Endothelial cell of umbilical vein (primary cell): Measurements from ENCODE around the gene TERT. TPM values are rescaled to one million over a fixed set of nuclear protein-coding genes. Genes with fewer than 3 reads are reported as not detected.

ENCODE experiments used
- BruUV-seq: library from RNA; stranded (reverse); fragments of 400-500 nt; replicated peaks from 2 replicates; lab custom pipeline; 2021; lab: Mats Ljungman, UMichigan
- CTCF ChIA-PET: fragments of 300-600, 350-600 bp; sonication (Branson Sonifier 250); formaldehyde crosslinking; loops from one replicate; lab custom pipeline; 2021; ENCODE audit warnings: antibody characterized with exemption, inconsistent platforms; lab: Charles Lee
- POLR2A ChIA-PET: fragments of 300-600, 350-600 bp; sonication (Branson Sonifier 250); formaldehyde crosslinking; loops from one replicate; lab custom pipeline; 2021; ENCODE audit warnings: antibody characterized with exemption, inconsistent platforms; lab: Charles Lee
- DNase-seq: peaks from one replicate; pipeline ENCODE4 v3.0.0-alpha.2; 2011; ENCODE audit warnings: low read depth, low spot score
- FAIRE-seq: peaks from 2 replicates; lab custom pipeline; 2011; peaks lifted over from hg19 to GRCh38; lab: Jason Lieb, UNC
- H2AFZ ChIP-seq: 2 replicates; pipeline ENCODE4 v1.6.0; 2012; ENCODE audit warnings: low read depth, low read length, control low read depth, inconsistent platforms
- H3K27ac ChIP-seq: 2 replicates; pipeline ENCODE4 v1.5.1; 2011; ENCODE audit warnings: low read depth, mild to moderate bottlenecking, control low read depth, low read length, moderate library complexity; ENCODE audit not compliant: insufficient read depth
- H3K27me3 ChIP-seq, 2 experiments: 2 replicates each; pipeline versions ENCODE4 v1.6.0 to v1.6.1; 2011; ENCODE audit warnings: low read length in 2 of 2, mixed read lengths in 1 of 2; ENCODE audit not compliant: control insufficient read depth in 2 of 2, insufficient read depth in 2 of 2
- H3K36me3 ChIP-seq, 2 experiments: 2 replicates in 1 of 2; 3 replicates in 1 of 2; pipeline ENCODE4 v1.5.1; 2011; ENCODE audit warnings: low read length in 2 of 2, mild to moderate bottlenecking in 1 of 2, moderate library complexity in 1 of 2; ENCODE audit not compliant: control insufficient read depth in 2 of 2, insufficient read depth in 2 of 2; ENCODE audit errors: extremely low read depth in 1 of 2
- H3K4me1 ChIP-seq: 3 replicates; pipeline ENCODE4 v1.5.1; 2011; ENCODE audit warnings: mild to moderate bottlenecking, low read length; ENCODE audit not compliant: control insufficient read depth, insufficient read depth; ENCODE audit errors: extremely low read depth
- H3K4me2 ChIP-seq: 2 replicates; pipeline ENCODE4 v1.6.1; 2011; ENCODE audit warnings: low read length, control low read depth, mixed read lengths; ENCODE audit not compliant: insufficient read depth
- H3K4me3 ChIP-seq, 3 experiments: fragments of 200-600 bp in 1 of 3; sonication (generic), shearing (Covaris generic) in 1 of 3; replicated peaks in 1 of 3; 2 replicates each; pipeline ENCODE4 v1.5.1; 2011 to 2016; ENCODE audit warnings: control low read depth in 3 of 3, low read length in 3 of 3, mild to moderate bottlenecking in 2 of 3, inconsistent platforms in 1 of 3, low read depth in 1 of 3, moderate library complexity in 1 of 3; ENCODE audit not compliant: insufficient read depth in 1 of 3
- H3K79me2 ChIP-seq: 2 replicates; pipeline ENCODE4 v1.6.0; 2012; ENCODE audit warnings: low read length, inconsistent platforms; ENCODE audit not compliant: control insufficient read depth, insufficient read depth
- H3K9ac ChIP-seq: replicated peaks from 2 replicates; pipeline ENCODE3; 2011; ENCODE audit warnings: low read length, control low read depth; ENCODE audit not compliant: insufficient read depth; ENCODE audit errors: extremely low read depth
- H3K9me1 ChIP-seq: replicated peaks from 3 replicates; pipeline ENCODE4 v1.6.0; 2011; ENCODE audit warnings: mild to moderate bottlenecking, low read length; ENCODE audit not compliant: control insufficient read depth, insufficient read depth; ENCODE audit errors: extremely low read depth
- H3K9me3 ChIP-seq: replicated peaks from 2 replicates; pipeline ENCODE4 v1.5.1; 2012; ENCODE audit warnings: low read length, inconsistent platforms; ENCODE audit not compliant: control insufficient read depth, insufficient read depth
- H4K20me1 ChIP-seq: replicated peaks from 2 replicates; pipeline ENCODE3; 2011; ENCODE audit warnings: mild to moderate bottlenecking, low read length; ENCODE audit not compliant: control insufficient read depth, insufficient read depth; ENCODE audit errors: extremely low read depth
- CTCF ChIP-seq, 2 donors: IDR thresholded peaks; 1 replicate in 1 of 2; 2 replicates in 1 of 2; pipeline ENCODE4 v1.5.1; 2011; ENCODE audit warnings: low read length in 2 of 2, mild to moderate bottlenecking in 2 of 2, moderate library complexity in 2 of 2, control low read depth in 1 of 2, inconsistent platforms in 1 of 2, low read depth in 1 of 2; ENCODE audit not compliant: insufficient read depth in 1 of 2; ENCODE audit errors: extremely low read depth in 1 of 2
- EZH2 ChIP-seq: IDR thresholded peaks from 2 replicates; pipeline ENCODE4 v1.6.1; 2012; ENCODE audit warnings: borderline replicate concordance, low read depth, mild to moderate bottlenecking, moderate library complexity, low read length, inconsistent platforms; ENCODE audit not compliant: severe bottlenecking
- FOS ChIP-seq: IDR thresholded peaks from 2 replicates; pipeline ENCODE4 v1.6.1; 2011; ENCODE audit warnings: mild to moderate bottlenecking, low read length, moderate library complexity, borderline replicate concordance; ENCODE audit not compliant: insufficient read depth
- GATA2 ChIP-seq: IDR thresholded peaks from 2 replicates; pipeline ENCODE4 v1.7.0; 2011; ENCODE audit warnings: low read depth, mild to moderate bottlenecking, moderate library complexity, mixed read lengths, low read length; ENCODE audit not compliant: insufficient read length, insufficient read depth
- JUN ChIP-seq: IDR thresholded peaks from 2 replicates; pipeline ENCODE4 v1.6.1; 2011; ENCODE audit warnings: borderline replicate concordance, low read depth; ENCODE audit not compliant: insufficient read length, insufficient read depth
- MAX ChIP-seq: IDR thresholded peaks from 2 replicates; pipeline ENCODE4 v1.6.1; 2011; ENCODE audit not compliant: insufficient read depth, insufficient read length
- MYC ChIP-seq: IDR thresholded peaks from one replicate; pipeline ENCODE4 v1.6.1; 2011; ENCODE audit warnings: mild to moderate bottlenecking, low read depth, low read length
- POLR2A ChIP-seq: IDR thresholded peaks from 2 replicates; pipeline ENCODE4 v1.6.1; 2012; ENCODE audit warnings: low read depth, mild to moderate bottlenecking, control low read depth, low read length
- POLR2AphosphoS5 ChIP-seq: IDR thresholded peaks from 2 replicates; pipeline ENCODE4 v1.6.1; 2012; ENCODE audit warnings: low read depth, mild to moderate bottlenecking, control low read depth, low read length, moderate library complexity; ENCODE audit not compliant: insufficient read depth
- dilution Hi-C: fragments of 300-500 bp; cut with MboI; formaldehyde crosslinking; loops from one replicate; pipeline ENCODE4 v1.15.0; 2019; ENCODE audit warnings: low sequenced_read_pairs; ENCODE audit not compliant: extremely low pct_ligation_motif_present
- intact Hi-C: fragments of 100-400 bp; cut with micrococcal nuclease; formaldehyde crosslinking; loops from one replicate; pipeline ENCODE4 v1.10.0; 2022
- polyA plus RNA-seq, 4 experiments: library from polyadenylated mRNA; depleted of rRNA in 3 of 4; stranded (reverse) in 3 of 4; unstranded in 1 of 4; fragments of >200 nt; gene quantifications; 2 replicates each; pipeline versions ENCODE4 v1.2.1 to v1.2.3, GENCODE V29; 2011 to 2012; ENCODE audit warnings: missing spikeins in 1 of 4
- total RNA-seq: library from RNA; stranded (reverse); gene quantifications from 2 replicates; pipeline ENCODE4 v1.2.3, GENCODE V29; 2021

Gene TERT
- total and polyA plus RNA-seq, 2 donors (not counting 3 experiments of a cell fraction or from before 2014, with no cell fraction given) = 0.04 TPM; not detected in 1

- Histone ChIP-seq H3K9me3 (no peaks in the 10 kb centered on the region), H3K4me1 (no peaks in the 10 kb centered on the region), H2AFZ (no peak overlapping the region), H3K4me3 (no peak overlapping the region), H3K9me1 (no peaks in the 10 kb centered on the region), H3K79me2 (no peaks in the 10 kb centered on the region), H3K27me3 (no peaks in the 10 kb centered on the region), H3K4me2 (no peak overlapping the region), H3K9ac (no peak overlapping the region), H3K27ac (no peak overlapping the region), H3K36me3 (no peaks in the 10 kb centered on the region), H4K20me1 (no peaks in the 10 kb centered on the region)
- POLR2A ChIA-PET = interaction anchor here (0.6 kb wide), 1 partner anchor 477 kb away, joined by 3 read pairs; no protein-coding TSS in a partner anchor
- dilution Hi-C loops (no loop called here), intact Hi-C loops (no loop called here)
- CTCF ChIA-PET = no interaction called here
- TF ChIP-seq POLR2A (no peak), CTCF (IDR thresholded peaks at IDR 0.05; ENCODE audit: extremely low read depth in 1 of 2, insufficient read depth in 1 of 2, low read depth in 1 of 2, low read length in 2 of 2) (no peak), JUN (no peak), MYC (no peak), GATA2 (no peak), POLR2AphosphoS5 (no peak), EZH2 (no peak), FOS (no peak), MAX (no peak)
- FAIRE-seq (no peak), DNase-seq (no peak)
- BruUV-seq = no TSS peak
These were observed 79.4 kb downstream of the TERT start for GRCh38 chr5:1215320-1216096.
